Heart right ventricle (tissue), 16 donors: ENCODE data around the gene LDHAL6B. TPM values are rescaled to one million over a fixed set of nuclear protein-coding genes. Genes with fewer than 3 reads are reported as not detected.
A peak's percentile ranks its signal among the peaks of the same experiment; 100 is the strongest.
"Not testable (repeated sequence)": the region's sequence is repeated elsewhere in the genome, so short reads cannot be mapped to it uniquely, and the experiment has no call there.

Experiments
- ATAC-seq, 8 donors: fragments of 200-7000 bp; cut with Tn5 transposase; one replicate each; pipeline ENCODE4 v1.9.1; 2020; ENCODE audit warnings: mild to moderate bottlenecking in 8 of 8, moderate library complexity in 8 of 8, moderate number of reproducible peaks in 1 of 8
- DNase-seq, 2 donors: peaks; one replicate each; pipeline ENCODE4 v3.0.0-alpha.2; 2020
- H3K27ac ChIP-seq, 10 donors: fragments of 200-600 bp; sonication (generic) in 2 of 10; one replicate each; pipeline versions ENCODE4 v1.5.0 to v1.8.0; 2020 to 2022; ENCODE audit warnings: mild to moderate bottlenecking in 3 of 10
- H3K27me3 ChIP-seq, 7 donors: fragments of 200-600 bp; one replicate each; pipeline ENCODE4 v1.8.0; 2021 to 2022; ENCODE audit warnings: mild to moderate bottlenecking in 2 of 7
- H3K36me3 ChIP-seq, 9 donors: fragments of 200-600 bp; sonication (generic) in 1 of 9; one replicate each; pipeline versions ENCODE4 v1.5.0 to v1.8.0; 2020 to 2022; ENCODE audit warnings: mild to moderate bottlenecking in 2 of 9
- H3K4me1 ChIP-seq, 9 donors: fragments of 200-600 bp; sonication (generic) in 1 of 9; one replicate each; pipeline versions ENCODE4 v1.5.0 to v1.8.0; 2020 to 2022; ENCODE audit warnings: mild to moderate bottlenecking in 4 of 9
- H3K4me3 ChIP-seq, 10 donors: fragments of 200-600 bp; sonication (generic) in 2 of 10; one replicate each; pipeline versions ENCODE4 v1.5.0 to v1.8.0; 2020 to 2022; ENCODE audit warnings: mild to moderate bottlenecking in 7 of 10, moderate library complexity in 2 of 10
- H3K9me3 ChIP-seq, 11 donors: fragments of 200-600 bp in 10 of 11; sonication (generic) in 2 of 11; one replicate each; pipeline versions ENCODE4 v1.5.0 to v1.8.0; 2013 to 2022; ENCODE audit warnings: mild to moderate bottlenecking in 2 of 11, control low read depth in 1 of 11, moderate library complexity in 1 of 11
- CTCF ChIP-seq, 9 donors: fragments of 200-600 bp; sonication (generic) in 2 of 9; IDR thresholded peaks; one replicate each; pipeline versions ENCODE4 v1.5.0 to v1.8.0; 2021 to 2022; ENCODE audit warnings: antibody characterized with exemption in 9 of 9, mild to moderate bottlenecking in 5 of 9, moderate library complexity in 1 of 9
- WGBS, 2 donors: extraction: QIAGEN DNeasy Blood & Tissue Kit; methylation state at CpG; one replicate each; pipeline ENCODE4 v1.1.7; 2013; ENCODE audit warnings: inconsistent platforms in 1 of 2; 5-methylcytosine and 5-hydroxymethylcytosine counted together
- intact Hi-C, 10 donors: fragments of 100-400 bp; cut with DNase I; formaldehyde crosslinking; loops; one replicate each; pipeline versions ENCODE4 v1.11.1 to v1.14.2; 2022
- polyA plus RNA-seq, 2 donors: library from polyadenylated mRNA; stranded (reverse); fragments of 200-250 nt; gene quantifications; one replicate each; pipeline ENCODE4 v1.2.3, GENCODE V29; 2013
- total RNA-seq, 10 donors: library from RNA; stranded (reverse); fragmentation: NEBNext Ultra II Directional in 3 of 10; extraction: Animal tissue kit (Norgen Biotek cat#: 25700) in 3 of 10; gene quantifications; one replicate each; pipeline versions ENCODE4 v1.2.1 to v1.2.4, GENCODE V29; 2021 to 2023
- donor health status: Arrhythmogenic right ventricular cardiomyopathy.
- donor health status: ischemic (EF 13 %, LVEDD 7.1; RV severe dilation, severe dysfunction).
- donor health status: healthy with polysubstance abuse.
- donor health status: DM: no; HTN: yes; CAD: no.
- donor health status: DM: no; HTN: no; CAD: no.
- donor health status: ischemic (EF 25% LVEDD 6.9; RV normal size, moderate dysfunction).
- donor health status: ischemic (EF 25% LVEDD 5.7; RV mildly dilated, moderate dysfunction).
- donor health status: healthy.
- donor health status: DM: yes; HTN: yes; CAD: no.
- donor health status: Ischemic cardiomyopathy.
- donor health status: ischemic (EF 35%, LVEDD 5.7; RV mildly dilated, moderate dysfunction).
- donor health status: nonischemic (EF 11% LVEDD 7.7; RV severe dilation, severe dysfunction).
- donor health status: DM: yes; HTN: yes; CAD: no.
- donor health status: PGD.
- donor health status: ischemic (EF 29% LVEDD 5.4; RV normal size, mild dysfunction).
- donor health status: nonischemic (EF 23%, LVEDD 6.1; RV moderate dilation, normal function).

The LDHAL6B gene
- total and polyA plus RNA-seq, 12 donors = not detected

DNA sequence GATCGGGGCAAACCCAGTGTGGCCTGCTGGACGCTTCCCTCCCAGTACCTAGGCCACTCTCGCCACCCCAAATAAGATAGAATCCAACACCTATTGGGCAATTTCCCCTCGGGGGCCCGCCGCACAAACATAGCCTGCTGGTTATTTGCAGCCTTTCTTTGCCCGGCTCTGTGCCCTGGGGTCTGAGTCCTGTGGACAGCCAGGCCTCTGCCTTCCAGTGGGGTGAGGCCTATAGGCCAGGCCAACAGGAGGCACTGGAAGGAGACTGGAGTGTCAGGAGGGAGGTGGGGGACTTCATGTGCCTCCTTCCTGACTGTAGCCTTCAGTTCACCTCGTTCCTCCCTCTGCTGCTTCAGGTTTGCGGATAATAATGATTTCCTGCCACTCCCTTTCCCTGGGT, 47.4 kb upstream of the LDHAL6B start:
- no peak overlapping the region for H3K27ac ChIP-seq
- H3K4me3 ChIP-seq = no peak overlapping the region
- 86 to 87% methylated on average over 9 of the region's 9 CpGs for whole genome bisulfite sequencing, 2 donors
- no peak for TF ChIP-seq CTCF (IDR thresholded peaks at IDR 0.05)
- intact Hi-C loops = loop anchor here in 1 of 10 donors (10.0 kb wide), 1 partner anchor 174 kb away; the partner anchor contains the start of gene RNF111
- H3K27me3 ChIP-seq = no peaks in the 10 kb centered on the region
- H3K36me3 ChIP-seq = peaks cover 0 to 97% (median 21%) of the 10 kb centered on the region in 9 donors
- H3K4me1 ChIP-seq = no peaks in the 10 kb centered on the region
- H3K9me3 ChIP-seq = no peaks in the 10 kb centered on the region
- ATAC-seq (no peak), DNase-seq (no peak)

- ATAC-seq (no peak), DNase-seq (no peak)
- Histone ChIP-seq H3K4me3 (no peak overlapping the region), H3K9me3 (no peaks in the 10 kb centered on the region), H3K27ac (no peak overlapping the region), H3K27me3 (no peaks in the 10 kb centered on the region), H3K4me1 (no peaks in the 10 kb centered on the region), H3K36me3 (peaks cover 0 to 97% (median 16%) of the 10 kb centered on the region in 9 donors)
- intact Hi-C loops = no loop called here
- 84 to 90% methylated on average over 23 of the region's 23 CpGs for WGBS, 2 donors
- peak in 6 of 9 donors; percentile 11 to 44 (median 34) for TF ChIP-seq CTCF (IDR thresholded peaks at IDR 0.05)
These were observed 45.6 kb upstream of the LDHAL6B start for GRCh38 chr15:59160880-59161593.

GRCh38 chr15:59162080-59162479, 44.6 kb upstream of the LDHAL6B start:
- ATAC-seq, H3K9me3 ChIP-seq, H3K4me1 ChIP-seq, H3K4me3 ChIP-seq, H3K27ac ChIP-seq, DNase-seq, H3K27me3 ChIP-seq, intact Hi-C loops: not testable (repeated sequence)
- 96 to 99% methylated on average over 8 of the region's 8 CpGs for WGBS, 2 donors
- peaks cover 0 to 91% (median 16%) of the 10 kb centered on the region in 9 donors for H3K36me3 ChIP-seq

- Histone ChIP-seq H3K27me3 (no peaks in the 10 kb centered on the region), H3K4me1 (peaks cover 0 to 26% (median 0%) of the 10 kb centered on the region in 9 donors), H3K27ac (no peak overlapping the region), H3K36me3 (peaks cover 0 to 83% (median 12%) of the 10 kb centered on the region in 9 donors), H3K9me3 (no peaks in the 10 kb centered on the region), H3K4me3 (no peak overlapping the region)
- no peak for DNase-seq
- no peak for ATAC-seq
- WGBS, 2 donors = 92 to 93% methylated on average over 3 of the region's 3 CpGs
- intact Hi-C loops = no loop called here
- no peak for TF ChIP-seq CTCF (IDR thresholded peaks at IDR 0.05)
These were observed 40.9 kb upstream of the LDHAL6B start for GRCh38 chr15:59165726-59166125.

DNA sequence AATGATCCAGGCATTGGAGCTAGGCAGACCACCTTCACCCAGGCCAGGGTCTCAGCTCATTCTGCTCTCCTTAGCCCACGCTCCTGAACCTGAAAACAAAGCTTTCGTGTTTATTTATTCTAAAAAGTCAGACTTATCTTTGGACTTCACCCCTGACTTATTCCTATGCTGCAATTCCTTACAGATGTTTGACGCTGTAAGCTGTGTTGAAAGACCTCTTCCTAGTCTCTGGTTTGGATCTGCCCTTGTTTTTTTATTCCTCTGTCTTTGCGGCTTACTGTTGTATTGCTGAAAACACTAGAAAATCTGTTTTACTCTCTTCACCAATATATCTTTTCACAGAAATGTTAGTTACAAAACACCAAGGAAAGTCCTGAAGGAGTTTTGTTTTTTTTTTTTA, 40.5 kb upstream of the LDHAL6B start:
- 69% methylated on average over 4 of the region's 4 CpGs for WGBS, 2 donors
- peak overlapping the region in 1 of 10 donors; percentile 29 for H3K27ac ChIP-seq
- DNase-seq (no peak), ATAC-seq (no peak)
- peaks cover 0 to 29% (median 0%) of the 10 kb centered on the region in 9 donors for H3K4me1 ChIP-seq
- intact Hi-C loops = no loop called here
- H3K4me3 ChIP-seq = no peak overlapping the region
- no peaks in the 10 kb centered on the region for H3K27me3 ChIP-seq
- H3K36me3 ChIP-seq = peaks cover 0 to 83% (median 7%) of the 10 kb centered on the region in 9 donors
- TF ChIP-seq CTCF (IDR thresholded peaks at IDR 0.05) = no peak
- H3K9me3 ChIP-seq = no peaks in the 10 kb centered on the region
